ENCODE data around the gene WDFY1.
"Not testable (repeated sequence)": the region's sequence is repeated elsewhere in the genome, so short reads cannot be mapped to it uniquely, and the experiment has no call there.

Gene WDFY1

DNA sequence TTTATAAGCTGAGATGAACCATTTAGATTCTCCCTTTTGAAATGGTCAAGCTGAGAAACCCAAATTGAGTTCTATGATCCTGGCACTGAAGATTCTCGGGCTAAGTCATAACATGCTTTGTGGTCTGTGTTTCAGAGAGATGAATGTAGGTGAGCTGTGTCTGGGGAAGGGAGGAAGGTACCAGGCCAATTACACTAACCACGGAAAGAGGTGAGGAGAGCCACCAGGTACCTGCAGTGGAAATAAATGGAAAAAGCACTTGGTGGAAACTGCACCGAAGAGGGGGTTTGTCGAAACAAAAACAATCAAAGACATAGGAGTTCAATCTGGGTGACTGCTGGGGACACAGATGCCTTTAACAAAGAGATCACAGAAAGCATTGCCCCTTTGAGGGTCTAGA, 11.2 kb upstream of the WDFY1 start:
- no peak for DNase-seq

DNA sequence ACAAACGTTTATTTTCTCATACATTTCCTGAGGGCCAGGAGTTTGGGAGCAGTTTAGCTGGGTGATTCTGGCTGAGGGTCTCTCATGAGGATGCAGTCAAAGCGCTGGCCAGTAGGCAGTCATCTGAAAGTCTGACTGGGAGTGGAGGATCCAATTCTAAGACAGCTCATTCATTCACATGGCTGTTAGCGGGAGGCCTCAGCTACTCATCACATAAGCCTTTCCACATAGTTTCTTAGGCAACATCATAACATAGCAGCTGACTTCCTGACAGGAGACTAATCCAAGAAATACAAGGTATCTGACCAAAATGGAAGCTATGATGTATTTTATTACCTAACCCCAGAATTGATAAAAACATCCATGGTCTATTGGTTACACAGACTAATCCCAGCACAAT, 9.3 kb upstream of the WDFY1 start:
- DNase-seq: no peak

DNA sequence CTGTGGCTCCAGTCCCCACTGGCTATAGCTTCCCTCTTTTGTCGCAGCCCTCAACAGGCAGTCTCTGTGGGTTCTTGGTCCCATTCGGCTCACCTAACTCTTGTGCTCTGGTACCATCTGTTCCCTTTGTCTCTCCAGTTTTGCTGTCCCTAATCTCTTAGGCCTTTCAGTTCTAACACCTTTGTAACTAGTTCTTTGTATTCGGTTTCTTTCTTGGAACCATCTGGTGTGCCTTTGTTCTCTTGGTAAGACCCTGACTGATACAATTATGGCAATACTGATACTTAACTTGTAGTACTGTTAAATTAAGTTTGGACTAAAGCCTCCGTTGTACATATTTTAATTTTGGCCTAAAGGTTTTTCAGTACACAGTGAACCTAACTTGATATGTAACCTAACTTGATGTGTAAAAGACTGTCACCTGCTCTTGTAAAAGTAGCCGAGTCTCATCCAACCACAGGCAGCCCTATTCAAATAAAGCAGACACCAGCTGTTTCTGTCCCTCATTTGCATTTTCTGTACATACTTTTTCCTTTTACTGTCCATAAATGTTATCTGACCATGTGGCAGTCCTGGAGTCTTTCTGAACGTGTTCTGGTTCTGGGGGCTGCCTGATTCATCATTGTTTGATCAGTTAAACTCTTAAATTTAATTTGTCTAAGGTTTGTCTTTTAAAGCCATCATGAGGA, 7.3 kb upstream of the WDFY1 start:
- DNase-seq: no peak

DNA sequence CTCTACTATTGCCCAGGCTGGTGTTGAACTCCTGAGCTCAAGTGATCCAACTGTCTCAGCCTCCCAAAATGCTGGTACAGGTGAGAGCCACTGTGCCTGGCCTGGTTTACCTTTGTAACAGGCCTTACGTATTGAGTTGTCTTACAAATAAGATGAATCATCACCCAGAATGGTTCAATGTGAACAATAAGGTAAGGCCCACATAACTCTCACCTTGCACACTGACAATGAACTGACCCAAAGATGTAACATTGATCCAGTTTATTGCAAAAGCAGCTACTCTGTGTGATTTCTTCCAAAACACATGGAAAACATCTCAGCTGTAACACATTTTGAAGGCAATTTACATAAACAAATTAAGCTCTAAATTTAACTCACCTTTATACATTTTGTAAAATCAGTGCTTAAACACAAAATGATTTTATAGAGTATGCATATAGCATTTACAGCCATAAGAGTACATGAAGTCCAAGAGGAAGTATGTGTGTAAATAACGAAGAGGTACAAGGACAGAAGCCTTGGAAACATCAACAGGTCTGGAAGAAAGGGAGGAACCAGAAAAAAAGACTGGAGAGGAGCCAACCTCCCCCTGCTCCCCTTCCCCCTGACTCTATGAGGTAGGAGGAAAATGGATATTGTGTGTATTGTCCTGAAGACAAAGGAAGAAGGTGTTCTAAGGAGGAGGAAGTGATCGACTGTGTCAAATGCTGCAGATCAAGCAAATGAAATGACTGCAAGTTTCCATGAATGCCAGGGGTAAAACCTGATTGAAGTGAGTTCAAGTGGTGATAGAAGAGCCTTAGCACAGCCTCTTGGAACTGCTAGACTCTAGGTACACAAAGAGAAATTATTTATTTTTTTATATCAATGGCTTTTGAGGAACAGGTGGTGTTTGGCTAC, 5.6 kb upstream of the WDFY1 start:
- DNase-seq: no peak

DNA sequence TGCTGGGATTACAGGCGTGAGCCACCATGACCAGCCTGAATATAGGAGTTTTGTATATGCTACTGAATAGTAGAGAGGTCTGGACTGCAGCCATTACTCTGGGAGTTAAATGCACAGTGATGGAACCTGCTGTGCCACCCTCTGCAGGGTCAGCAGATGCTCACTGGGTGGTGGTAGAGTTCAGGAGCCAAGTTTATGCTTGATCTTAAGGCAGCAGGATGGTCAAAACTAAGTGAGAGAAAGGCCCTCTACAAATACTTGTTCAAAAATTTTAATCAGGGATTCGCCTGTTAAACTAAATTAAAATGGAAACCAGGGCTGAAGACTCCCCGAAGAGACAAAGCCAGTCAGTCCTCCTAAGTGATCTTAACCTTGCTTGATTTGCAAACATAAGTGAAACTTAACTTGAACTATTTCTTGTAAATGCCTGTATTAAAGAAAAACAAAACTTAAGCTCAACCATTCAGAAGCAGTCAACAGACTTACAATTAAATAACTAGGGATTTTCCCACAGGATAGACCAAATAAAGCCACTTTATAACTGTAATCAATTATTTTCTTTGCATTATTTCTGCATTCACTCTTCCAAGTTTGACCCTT, 4.2 kb upstream of the WDFY1 start:
- no peak for DNase-seq

DNA sequence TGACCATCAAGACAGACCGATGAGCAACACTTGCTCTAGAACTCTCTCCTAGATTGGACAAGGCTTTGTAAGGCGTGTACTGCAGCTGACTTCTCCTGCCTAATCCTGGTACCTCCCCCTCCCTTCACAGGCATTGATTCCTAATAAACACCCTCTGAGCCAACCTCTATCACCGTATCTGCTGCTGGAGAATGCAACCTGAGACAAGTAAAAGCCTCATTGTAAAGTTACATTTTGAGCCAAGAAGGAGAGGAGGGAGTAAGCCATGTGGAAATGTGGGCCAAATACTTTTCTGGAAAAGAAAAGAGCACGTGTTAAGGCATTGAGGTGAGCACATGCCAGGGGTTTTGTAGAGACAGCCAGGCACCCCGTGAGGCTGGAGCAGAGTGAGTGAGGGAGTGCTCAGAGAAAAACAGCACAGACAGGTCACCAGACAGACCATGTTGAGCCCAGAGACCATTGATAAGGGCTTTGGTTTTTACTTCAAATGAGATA, 2.6 kb upstream of the WDFY1 start:
- no peak for DNase-seq

DNA sequence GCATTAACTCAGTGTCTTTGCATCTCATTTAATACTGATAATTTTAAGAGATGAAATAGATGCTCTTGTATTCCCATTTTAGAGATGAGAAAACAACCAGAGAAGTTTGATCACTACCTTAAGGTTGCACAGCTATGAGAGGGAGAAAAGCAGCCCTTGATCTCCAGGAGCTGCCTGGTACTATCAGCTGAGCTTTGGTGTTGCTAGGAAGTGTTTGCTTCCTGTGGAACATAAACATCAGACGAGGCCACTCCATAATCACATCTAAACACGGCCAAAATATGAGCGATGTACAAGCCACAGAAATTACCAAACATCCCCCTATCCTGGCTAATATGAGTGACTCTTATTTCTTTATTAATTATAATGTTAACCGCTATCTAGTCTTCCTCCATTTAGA, 620 bp upstream of the WDFY1 start:
- no peak for DNase-seq

DNA sequence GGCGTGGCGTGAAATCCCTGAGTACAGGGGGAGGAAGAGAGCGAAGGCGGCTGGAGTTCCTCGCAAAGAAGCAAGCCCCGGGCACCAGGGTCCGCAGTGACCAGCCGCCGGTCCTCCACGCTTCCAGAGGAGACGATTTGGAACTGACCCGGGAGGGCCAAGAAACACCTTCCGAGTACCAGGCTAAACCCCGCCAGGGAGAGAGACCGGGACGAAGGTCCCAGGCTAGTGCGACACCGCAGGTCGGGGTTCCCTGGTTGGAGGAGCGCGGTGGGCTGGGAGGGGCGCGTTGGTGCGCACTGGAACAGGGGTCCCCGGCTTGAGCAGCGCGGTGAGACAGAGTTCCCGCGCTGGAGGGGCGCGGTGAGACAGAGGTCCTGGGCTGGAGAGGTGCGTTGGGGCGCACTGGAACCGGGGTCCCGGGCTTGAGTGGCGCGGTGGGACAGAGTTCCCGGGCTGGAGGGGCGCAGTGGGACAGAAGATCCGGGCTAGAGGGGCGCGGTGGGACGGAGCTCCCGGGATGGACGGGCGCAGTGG, 901 bp downstream of the WDFY1 start:
- DNase-seq: peak; percentile 52

DNA sequence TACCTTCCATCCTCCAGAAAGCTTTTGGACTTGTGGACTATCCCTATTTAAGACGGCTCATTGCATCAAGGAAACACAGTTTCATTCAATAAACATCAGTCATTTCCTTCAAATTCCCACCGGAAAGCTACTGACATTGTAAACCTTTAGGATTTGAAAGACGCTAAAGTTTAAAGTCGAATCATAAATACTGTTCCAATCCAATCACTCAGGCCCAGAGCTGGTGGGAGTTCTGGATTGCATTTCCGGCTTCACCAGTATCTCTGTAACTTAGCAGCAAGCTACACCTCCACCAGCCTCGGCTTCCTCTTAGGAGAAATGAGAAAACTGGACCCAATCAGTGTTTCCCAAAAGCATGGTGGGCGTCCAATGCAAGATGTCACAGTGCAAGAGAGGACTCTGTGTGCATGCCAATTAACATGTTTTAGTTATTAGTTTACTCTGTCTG, 1.6 kb downstream of the WDFY1 start:
- DNase-seq: no peak

DNA sequence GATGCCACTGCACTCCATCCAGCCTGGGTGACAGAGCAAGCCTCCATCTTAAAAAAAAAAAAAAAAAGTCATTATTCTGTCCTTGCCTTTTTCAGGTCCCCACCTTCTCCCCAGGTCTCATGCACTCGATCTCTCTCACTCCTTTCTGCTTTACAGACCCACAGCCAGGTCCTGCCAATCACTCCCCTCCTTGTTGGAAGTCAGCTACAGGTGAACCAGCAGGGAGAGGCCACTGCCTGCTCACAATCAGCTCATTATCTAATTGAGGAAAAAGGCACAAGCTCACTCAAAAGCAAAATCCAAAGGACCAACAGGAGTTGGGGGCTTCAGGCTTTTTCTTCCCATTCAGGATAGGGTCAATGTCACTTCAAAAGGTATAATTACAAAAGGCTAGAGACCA, 2.0 kb downstream of the WDFY1 start:
- no peak for DNase-seq

DNA sequence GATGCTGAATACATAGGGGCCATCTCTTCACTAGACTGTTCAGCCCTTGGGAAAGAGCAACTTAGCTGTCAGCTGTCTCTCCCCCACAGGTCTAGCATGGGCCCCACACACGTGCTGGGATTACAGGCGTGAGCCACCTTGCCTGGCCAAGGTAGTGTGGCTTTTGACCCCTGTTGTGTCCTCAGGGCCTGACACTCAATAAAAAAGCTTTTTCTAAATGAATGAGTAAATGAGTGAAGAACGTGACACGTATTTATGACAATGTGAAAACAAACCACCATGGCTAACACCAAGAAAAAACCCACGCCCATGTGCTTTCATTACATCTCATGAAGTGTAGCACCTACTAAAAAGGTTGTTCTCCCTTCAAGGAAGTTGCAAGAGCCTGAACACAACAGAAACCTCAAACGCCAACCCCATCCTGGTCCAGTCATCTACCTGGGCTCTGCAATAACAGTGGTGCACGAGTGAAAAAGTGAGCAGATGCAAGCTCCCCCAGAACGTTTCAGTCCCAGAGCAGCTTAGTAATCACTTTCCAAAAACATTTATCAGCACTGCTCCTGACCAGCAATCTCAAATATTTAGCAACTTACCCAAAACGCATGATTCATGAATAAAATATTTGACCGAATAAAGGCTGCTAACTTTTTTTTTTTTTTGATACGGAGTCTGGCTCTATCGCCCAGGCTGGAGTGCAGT, 3.4 kb downstream of the WDFY1 start:
- DNase-seq: peak; percentile 79

DNA sequence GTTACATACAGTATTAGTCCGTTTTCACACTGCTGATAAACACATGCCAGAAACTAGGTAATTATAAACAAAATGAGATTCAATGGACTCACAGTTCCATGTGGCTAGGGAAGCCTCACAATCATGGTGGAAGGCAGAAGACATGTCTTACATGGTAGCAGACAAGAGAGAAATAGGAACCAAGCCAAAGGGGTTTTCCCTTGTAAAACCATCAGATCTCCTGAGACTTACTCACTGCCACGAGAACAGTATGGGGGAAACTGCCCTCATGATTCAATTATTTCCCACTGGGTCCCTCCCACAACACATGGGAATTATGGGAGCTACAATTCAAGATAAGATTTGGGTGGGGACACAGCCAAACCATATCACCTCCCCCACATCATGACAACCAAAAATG, 5.7 kb downstream of the WDFY1 start:
- not testable (repeated sequence) for DNase-seq

DNA sequence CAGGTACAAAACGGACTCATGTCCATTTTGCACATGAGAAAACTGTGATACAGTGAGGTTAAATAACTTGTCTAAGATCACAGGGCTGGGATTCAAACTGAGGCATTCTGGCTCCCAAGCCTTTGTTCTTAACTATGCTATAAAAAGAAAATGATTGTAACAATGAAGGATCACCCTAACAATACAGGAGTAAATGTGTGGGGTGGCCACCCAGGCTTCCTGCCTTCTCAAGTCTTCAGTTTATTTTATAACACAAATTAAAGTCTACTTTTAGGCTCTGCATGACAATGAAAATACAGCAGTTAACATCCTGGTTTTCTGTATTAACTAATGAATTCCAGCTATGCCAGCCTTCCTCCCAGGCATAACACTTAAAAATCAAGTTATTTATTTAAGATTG, 7.6 kb downstream of the WDFY1 start:
- no peak for DNase-seq

DNA sequence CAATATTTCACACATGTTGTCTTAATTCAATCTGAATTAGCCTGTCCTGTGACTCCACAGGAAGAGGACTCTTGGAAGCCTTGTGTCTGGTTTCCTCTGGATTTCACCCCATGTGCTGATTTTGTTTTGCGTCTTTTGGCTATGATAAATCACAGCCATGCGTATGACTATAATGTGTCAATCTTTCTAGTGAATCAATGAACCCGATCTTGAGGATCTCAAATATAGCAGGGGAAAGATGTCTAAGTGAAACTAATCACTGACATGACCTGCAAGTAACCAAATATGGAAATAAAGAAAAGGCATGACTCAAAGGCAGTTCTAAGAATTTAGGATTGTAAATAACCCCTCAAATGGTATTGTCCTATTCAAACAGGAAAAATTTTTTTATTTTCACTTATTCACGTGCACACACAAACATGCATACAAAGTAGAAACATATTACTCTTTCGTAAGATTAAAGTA, 8.2 kb downstream of the WDFY1 start:
- no peak for DNase-seq

DNA sequence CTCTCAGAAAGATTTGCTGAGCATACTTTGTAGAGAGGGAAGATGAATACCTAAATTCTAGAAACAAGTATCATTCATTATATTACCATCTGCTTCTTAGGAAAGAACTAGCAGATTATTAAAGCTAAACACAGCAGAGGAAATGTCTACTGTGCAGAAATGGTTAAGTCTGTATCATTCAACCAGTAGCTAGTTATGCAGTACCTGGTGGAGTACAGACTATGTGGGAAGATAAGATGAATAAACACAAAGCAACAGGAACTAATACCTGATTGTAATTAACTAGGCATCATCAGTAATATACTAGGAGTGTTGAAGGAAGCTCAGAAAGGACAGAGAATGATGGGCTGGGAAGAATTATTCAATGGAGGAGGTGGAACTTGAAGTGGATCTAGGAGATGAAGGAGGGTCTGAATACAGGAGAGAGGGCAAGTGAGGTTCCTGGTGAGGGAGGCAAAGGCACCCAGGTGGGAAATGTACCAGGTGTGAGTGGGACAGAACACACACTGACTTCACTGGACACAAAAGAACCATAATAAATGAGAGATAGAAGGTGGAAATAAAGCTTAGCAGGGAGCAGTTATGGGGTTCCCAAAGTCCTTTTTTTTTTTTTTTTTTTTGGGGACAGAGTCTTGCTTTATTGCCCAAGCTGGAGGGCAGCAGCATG, 9.5 kb downstream of the WDFY1 start:
- no peak for DNase-seq

DNA sequence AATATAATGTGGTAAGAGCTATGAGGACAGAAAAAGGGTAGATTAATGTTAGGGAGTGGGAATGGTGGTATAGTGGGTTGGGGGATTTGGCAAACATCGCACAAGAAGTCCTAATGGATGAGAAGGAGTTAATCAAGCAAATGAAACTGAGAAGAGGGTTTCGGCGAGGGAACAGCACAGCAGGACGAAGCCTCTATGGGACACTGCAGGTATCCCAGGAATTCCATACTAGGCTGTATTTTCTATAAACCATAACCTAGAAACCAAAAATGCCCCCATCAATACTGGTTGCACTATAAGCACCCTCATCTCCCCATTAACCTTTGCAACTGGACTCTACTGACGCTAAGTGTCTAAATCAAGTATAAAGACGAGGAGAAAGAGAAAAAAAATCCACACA, 10.3 kb downstream of the WDFY1 start:
- no peak for DNase-seq

DNA sequence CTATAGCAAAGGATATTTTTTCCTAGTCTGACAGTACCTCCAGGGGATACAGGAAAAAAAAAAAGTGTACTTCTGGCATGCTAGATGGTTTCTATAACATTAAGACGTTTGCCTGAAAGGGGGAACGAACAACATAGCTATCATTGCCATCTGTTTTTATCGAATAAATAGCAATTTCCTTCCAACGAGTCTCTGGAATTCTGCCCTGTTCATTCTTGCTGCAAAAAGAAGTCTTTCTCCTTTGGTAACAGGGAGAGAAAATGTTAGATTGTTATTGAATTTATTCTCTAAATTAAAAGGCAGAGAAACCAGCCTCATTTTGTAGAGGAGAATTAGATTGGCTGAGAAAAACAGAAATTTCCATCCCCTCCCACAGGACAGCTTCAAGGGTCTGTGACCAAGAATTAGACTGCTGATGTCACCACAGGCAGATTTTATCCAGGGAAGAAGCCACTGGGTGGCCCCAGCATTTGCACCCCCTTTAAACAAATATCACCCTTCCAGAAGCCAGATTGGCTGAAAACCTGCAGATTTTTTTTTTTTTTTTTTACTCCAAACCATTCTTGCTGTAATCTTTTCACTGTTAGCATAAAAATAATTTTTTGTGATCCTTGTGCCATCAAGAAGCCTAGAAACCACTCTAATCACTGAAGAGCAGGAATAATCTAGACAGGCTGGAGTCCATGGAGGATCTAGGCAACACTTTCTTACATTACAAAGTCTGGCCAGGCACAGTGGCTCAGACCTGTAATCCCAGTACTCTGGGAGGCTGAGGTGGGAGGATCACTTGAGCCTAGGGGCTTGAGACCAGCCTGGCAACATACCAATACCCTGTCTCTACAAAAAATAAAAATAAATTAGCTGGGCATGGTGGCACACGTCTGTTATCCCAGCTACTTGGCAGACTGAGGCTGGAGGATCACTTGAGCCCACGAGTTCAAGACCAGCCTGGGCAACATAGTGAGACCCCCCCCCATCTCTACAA, 12.0 kb downstream of the WDFY1 start:
- no peak for DNase-seq

DNA sequence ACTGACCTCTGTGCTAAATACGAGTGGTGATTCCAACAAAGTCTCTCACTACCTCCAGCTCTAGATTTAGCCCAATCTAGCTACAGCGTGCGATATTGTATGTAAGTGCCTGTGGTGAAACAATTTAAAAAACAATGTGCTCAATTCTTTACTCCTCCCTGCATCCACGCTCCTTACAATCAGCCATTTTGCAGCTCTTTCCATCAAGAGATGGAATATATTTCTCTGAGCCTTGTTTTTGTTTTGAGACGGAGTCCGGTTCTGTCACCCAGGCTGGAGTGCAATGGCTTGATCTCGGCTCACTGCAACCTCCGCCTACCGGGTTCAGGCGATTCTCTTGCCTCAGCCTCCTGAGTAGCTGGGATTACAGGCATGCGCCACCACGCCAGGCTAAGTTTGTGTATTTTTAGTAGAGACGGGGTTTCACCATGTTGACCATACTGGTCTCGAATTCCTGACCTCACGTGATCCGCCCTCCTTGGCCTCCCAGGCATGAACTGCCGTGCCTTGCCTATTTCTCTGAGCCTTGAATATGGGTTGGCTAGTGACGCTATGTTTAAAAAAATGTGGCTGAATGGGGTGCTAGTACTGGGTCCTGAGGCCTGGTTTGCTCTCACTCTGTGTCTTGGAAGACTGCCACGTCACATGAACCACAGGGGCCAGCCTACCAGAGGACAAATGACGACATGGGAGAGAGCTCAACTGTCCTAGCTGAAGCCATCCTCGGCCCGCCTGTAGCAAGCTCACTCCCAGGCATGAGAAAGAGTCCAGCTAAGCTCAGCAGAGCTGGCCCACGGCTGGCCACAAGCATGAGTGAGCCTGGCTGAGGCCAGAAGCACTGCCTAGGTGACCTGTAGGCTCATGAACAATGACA, 14.8 kb downstream of the WDFY1 start:
- no peak for DNase-seq

DNA sequence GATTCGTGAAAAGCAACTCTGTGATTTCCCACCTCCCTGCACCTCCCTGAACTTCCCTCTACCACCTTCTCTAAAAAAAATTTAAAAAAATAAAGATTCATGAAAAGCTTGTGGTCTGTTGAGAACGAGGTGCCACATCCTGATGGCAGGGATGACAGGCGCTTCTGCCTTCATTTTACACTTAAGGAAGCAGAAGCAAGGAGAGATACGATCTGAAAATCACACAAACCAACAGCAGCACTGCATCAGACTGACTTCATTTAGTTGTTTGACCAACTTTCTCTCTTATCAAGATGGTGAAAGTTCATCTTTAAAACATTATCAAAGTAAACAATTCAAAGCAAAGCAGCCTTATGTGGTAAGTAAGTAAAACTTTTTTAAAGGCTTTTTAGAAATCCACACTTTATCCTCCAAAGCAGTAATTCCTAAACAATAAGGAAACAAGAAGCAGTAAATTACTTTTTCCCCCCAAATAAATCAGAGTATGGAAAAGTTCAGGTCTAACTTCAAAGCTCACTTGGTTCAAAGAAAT, 15.5 kb downstream of the WDFY1 start:
- DNase-seq: no peak

Data from stimulated activated CD8-positive, alpha-beta memory T cell treated with anti-CD3 and anti-CD28 coated beads, Interleukin-4, amount 100 ng/mL, for 48 hours (primary cell).